ENCODE measurements around the gene SAMD7. TPM values are rescaled to one million over a fixed set of nuclear protein-coding genes. Genes with fewer than 3 reads are reported as not detected.

Gene SAMD7
- total and polyA plus RNA-seq, 9 of the 15 experiments (the other 6 are each of a cell fraction or from before 2014, with no cell fraction given): not detected

DNA sequence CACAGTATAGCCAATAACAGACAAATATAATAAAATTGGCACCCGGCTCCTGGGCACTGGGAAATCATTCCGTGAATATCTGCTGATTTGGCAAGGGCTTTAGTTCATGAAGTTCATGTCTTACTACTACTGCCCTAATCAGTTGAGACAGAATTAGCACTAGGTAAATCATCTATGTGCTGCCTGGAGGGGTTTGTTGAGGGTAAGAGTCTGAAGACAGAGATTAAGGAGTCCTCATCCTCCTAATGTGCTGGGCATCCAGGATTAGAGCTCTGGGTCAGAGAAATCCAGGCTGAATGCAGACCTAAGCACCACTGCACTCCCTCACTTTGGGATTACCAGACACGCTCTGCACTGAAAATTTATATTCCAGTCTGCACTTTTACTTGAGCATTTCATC lies 2.0 kb downstream of the SAMD7 start (continued):
- TF ChIP-seq, protein P1, sequence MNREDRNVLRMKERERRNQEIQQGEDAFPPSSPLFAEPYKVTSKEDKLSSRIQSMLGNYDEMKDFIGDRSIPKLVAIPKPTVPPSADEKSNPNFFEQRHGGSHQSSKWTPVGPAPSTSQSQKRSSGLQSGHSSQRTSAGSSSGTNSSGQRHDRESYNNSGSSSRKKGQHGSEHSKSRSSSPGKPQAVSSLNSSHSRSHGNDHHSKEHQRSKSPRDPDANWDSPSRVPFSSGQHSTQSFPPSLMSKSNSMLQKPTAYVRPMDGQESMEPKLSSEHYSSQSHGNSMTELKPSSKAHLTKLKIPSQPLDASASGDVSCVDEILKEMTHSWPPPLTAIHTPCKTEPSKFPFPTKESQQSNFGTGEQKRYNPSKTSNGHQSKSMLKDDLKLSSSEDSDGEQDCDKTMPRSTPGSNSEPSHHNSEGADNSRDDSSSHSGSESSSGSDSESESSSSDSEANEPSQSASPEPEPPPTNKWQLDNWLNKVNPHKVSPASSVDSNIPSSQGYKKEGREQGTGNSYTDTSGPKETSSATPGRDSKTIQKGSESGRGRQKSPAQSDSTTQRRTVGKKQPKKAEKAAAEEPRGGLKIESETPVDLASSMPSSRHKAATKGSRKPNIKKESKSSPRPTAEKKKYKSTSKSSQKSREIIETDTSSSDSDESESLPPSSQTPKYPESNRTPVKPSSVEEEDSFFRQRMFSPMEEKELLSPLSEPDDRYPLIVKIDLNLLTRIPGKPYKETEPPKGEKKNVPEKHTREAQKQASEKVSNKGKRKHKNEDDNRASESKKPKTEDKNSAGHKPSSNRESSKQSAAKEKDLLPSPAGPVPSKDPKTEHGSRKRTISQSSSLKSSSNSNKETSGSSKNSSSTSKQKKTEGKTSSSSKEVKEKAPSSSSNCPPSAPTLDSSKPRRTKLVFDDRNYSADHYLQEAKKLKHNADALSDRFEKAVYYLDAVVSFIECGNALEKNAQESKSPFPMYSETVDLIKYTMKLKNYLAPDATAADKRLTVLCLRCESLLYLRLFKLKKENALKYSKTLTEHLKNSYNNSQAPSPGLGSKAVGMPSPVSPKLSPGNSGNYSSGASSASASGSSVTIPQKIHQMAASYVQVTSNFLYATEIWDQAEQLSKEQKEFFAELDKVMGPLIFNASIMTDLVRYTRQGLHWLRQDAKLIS (CRISPR knock-in tag; IDR thresholded peaks at IDR 0.05): no peak
- TF ChIP-seq TAL1 (IDR thresholded peaks at IDR 0.05) (no peak), NCOA1 (IDR thresholded peaks at IDR 0.05; ENCODE audit: low read depth) (no peak), MEF2D (tag; conservative IDR thresholded peaks at IDR 0.05; ENCODE audit: low read depth) (no peak), TCF3 (CRISPR knock-in tag; IDR thresholded peaks at IDR 0.05) (no peak)
- TF ChIP-seq, protein P2, sequence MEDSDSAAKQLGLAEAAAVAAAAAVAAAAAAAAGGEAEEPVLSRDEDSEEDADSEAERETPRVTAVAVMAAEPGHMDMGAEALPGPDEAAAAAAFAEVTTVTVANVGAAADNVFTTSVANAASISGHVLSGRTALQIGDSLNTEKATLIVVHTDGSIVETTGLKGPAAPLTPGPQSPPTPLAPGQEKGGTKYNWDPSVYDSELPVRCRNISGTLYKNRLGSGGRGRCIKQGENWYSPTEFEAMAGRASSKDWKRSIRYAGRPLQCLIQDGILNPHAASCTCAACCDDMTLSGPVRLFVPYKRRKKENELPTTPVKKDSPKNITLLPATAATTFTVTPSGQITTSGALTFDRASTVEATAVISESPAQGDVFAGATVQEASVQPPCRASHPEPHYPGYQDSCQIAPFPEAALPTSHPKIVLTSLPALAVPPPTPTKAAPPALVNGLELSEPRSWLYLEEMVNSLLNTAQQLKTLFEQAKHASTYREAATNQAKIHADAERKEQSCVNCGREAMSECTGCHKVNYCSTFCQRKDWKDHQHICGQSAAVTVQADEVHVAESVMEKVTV (CRISPR knock-in tag; IDR thresholded peaks at IDR 0.05): no peak

Data from K562 (cell line).